Nephron (organoid): Measurements from ENCODE around the gene AKAP9.
"Not testable (repeated sequence)": the region's sequence is repeated elsewhere in the genome, so short reads cannot be mapped to it uniquely, and the experiment has no call there.

Experiments used
- H3K27ac Mint-ChIP-seq, 3 experiments: 2 replicates each; pipeline ENCODE4 v1.8.0; 2020; ENCODE audit warnings: mixed read lengths in 3 of 3, mild to moderate bottlenecking in 2 of 3, moderate library complexity in 1 of 3
- H3K27me3 Mint-ChIP-seq: 2 replicates; pipeline ENCODE4 v1.8.0; 2021; ENCODE audit warnings: low read depth, mild to moderate bottlenecking, moderate library complexity, mixed read lengths
- H3K36me3 Mint-ChIP-seq: 2 replicates; pipeline ENCODE4 v1.8.0; 2020; ENCODE audit warnings: low read depth, mixed read lengths
- H3K4me1 Mint-ChIP-seq: 2 replicates; pipeline ENCODE4 v1.8.0; 2020; ENCODE audit warnings: mixed read lengths
- H3K4me3 Mint-ChIP-seq, 3 experiments: 2 replicates each; pipeline ENCODE4 v1.8.0; 2020; ENCODE audit warnings: mild to moderate bottlenecking in 3 of 3, mixed read lengths in 3 of 3, moderate library complexity in 2 of 3
- H3K9me3 Mint-ChIP-seq: 2 replicates; pipeline ENCODE4 v1.8.0; 2020; ENCODE audit warnings: mixed read lengths
- TF ChIP-seq, protein P1 (sequence below), 3 experiments: fragments of 200-600 bp; sonication (generic); IDR thresholded peaks; one replicate each; pipeline ENCODE4 v1.5.0; 2021; ENCODE audit warnings: antibody characterized with exemption in 3 of 3; ENCODE audit not compliant: unreplicated experiment in 3 of 3

Gene AKAP9

DNA sequence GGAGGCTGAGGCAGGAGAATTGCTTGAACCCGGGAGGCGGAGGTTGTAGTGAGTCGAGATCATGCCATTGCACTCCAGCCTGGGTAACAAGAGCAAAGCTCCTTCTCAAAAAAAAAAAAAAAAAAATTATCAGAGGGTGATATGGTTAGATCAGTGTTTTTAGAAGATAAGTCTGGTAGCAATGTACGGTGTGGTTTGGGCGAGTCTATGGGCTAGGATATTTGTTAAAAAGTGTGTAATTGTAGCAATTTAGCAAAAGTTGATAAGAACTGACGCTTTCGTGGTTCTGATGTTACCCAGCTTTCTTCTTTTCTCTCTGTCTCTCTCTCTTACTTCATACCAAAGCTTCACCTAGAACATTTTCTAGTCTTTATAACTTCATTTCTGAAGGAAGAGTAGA, 200.5 kb downstream of the AKAP9 start:
- Mint-ChIP-seq H3K4me3 (no peak overlapping the region), H3K4me1 (peaks cover 6% of the 10 kb centered on the region), H3K36me3 (no peaks in the 10 kb centered on the region), H3K27ac (no peak overlapping the region), H3K9me3 (peaks cover 11% of the 10 kb centered on the region), H3K27me3 (no peaks in the 10 kb centered on the region)
- TF ChIP-seq, protein P1, sequence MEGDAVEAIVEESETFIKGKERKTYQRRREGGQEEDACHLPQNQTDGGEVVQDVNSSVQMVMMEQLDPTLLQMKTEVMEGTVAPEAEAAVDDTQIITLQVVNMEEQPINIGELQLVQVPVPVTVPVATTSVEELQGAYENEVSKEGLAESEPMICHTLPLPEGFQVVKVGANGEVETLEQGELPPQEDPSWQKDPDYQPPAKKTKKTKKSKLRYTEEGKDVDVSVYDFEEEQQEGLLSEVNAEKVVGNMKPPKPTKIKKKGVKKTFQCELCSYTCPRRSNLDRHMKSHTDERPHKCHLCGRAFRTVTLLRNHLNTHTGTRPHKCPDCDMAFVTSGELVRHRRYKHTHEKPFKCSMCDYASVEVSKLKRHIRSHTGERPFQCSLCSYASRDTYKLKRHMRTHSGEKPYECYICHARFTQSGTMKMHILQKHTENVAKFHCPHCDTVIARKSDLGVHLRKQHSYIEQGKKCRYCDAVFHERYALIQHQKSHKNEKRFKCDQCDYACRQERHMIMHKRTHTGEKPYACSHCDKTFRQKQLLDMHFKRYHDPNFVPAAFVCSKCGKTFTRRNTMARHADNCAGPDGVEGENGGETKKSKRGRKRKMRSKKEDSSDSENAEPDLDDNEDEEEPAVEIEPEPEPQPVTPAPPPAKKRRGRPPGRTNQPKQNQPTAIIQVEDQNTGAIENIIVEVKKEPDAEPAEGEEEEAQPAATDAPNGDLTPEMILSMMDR (IDR thresholded peaks at IDR 0.05; ENCODE audit: unreplicated experiment in 3 of 3) = no peak

DNA sequence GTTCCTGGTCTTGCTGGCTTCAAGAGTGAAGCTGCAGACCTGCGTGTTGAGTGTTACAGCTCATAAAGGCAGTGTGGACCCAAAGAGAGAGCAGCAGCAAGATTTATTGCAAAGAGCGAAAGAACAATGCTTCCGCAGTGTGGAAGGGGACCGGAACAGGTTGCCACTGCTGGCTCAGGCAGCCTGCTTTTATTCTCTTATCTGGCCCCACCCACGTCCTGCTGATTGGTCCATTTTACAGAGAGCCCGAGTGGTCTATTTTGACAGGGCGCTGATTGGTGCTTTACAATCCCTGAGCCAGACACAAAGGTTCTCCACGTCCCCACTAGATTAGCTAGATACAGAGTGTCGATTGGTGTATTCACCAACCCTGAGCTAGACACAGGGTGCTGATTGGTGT, 202.1 kb downstream of the AKAP9 start:
- H3K36me3 Mint-ChIP-seq, H3K4me1 Mint-ChIP-seq, H3K4me3 Mint-ChIP-seq, H3K27ac Mint-ChIP-seq, H3K27me3 Mint-ChIP-seq: not testable (repeated sequence)
- peaks cover 11% of the 10 kb centered on the region for H3K9me3 Mint-ChIP-seq

DNA sequence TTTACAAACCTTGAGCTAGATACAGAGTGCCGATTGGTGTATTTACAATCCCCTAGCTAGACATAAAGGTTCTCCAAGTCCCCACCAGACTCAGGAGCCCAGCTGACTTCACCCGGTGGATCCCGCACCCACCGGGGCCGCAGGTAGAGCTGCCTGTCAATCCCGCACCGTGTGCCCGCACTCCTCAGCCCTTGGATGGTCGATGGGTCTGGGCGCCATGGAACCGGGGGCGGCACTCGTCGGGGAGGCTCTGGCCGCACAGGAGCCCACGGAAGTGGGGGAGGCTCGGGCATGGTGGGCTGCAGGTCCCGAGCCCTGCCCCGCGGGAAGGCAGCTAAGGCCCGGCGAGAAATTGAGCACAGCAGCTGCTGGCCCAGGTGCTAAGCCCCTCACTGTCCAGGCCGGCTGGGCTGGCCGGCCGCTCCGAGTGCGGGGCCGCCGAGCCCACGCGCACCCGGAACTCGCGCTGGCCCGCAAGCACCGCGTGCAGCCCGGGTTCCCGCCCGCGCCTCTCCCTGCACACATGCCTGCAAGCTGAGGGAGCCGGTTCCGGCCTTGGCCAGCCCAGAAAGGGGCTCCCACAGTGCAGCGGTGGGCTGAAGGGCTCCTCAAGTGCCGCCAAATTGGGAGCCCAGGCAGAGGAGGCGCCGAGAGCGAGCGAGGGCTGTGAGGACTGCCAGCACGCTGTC, 202.7 kb downstream of the AKAP9 start:
- H3K4me1 Mint-ChIP-seq, H3K27ac Mint-ChIP-seq, H3K4me3 Mint-ChIP-seq: not testable (repeated sequence)

DNA sequence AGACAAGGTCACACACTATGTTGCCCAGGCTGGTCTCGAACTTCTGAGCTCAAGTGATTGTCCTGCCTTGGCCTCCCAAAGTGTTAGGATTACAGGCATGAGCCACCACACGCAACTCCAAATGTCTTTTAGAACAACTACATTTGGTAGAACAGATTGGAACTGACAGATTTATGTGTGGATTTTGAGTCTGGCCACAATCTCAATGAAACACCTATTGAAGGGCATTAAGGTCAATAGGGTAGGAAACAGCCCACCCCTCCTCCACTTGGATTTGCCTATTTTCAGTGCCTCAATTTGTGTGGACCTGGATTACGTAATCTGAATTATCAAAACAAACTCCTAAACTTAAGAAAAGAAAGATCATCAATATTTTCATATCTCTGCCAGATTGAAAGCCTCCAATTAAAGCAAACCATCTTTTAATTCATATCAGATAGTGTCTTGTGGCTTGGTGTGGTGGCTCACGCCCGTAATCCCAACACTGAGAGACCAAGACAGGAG, 209.1 kb downstream of the AKAP9 start:
- H3K4me1 Mint-ChIP-seq = peaks cover 19% of the 10 kb centered on the region
- TF ChIP-seq, protein P1 (IDR thresholded peaks at IDR 0.05; ENCODE audit: unreplicated experiment in 3 of 3) = no peak
- no peaks in the 10 kb centered on the region for H3K9me3 Mint-ChIP-seq
- peaks cover 3% of the 10 kb centered on the region for H3K27me3 Mint-ChIP-seq
- no peak overlapping the region for H3K4me3 Mint-ChIP-seq
- no peak overlapping the region for H3K27ac Mint-ChIP-seq
- H3K36me3 Mint-ChIP-seq = no peaks in the 10 kb centered on the region

More for the DNA sequence above, 202.7 kb downstream of the AKAP9 start:
- H3K27me3 Mint-ChIP-seq, H3K36me3 Mint-ChIP-seq: not testable (repeated sequence)
- peaks cover 11% of the 10 kb centered on the region for H3K9me3 Mint-ChIP-seq

DNA sequence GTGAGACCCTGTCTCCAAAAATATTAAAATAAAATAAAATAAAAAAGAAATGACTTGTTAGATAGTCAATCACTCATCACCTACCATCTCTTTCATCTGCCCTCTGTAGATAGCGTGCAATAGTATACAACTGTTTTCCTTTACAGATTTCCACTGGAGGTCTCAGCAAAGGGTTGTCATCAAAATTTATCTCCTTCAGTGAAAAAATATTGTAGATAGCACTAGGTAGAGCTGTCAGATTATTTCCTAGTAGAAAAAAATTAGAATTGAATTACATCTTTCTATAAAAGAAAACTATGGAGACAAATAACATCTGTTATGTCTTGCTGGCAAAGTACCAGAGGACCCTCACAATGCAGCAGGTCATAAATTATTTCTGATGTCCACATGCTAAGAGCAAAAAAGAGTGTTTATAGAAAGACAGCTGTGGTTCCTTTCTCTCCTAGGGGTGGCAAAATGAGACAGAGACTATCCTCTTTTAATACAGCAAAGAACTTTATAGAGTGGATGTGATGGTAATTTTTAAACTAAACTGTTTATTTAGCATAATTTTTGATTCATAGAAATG, 209.9 kb downstream of the AKAP9 start:
- H3K9me3 Mint-ChIP-seq = no peaks in the 10 kb centered on the region
- H3K4me3 Mint-ChIP-seq = no peak overlapping the region
- TF ChIP-seq, protein P1 (IDR thresholded peaks at IDR 0.05; ENCODE audit: unreplicated experiment in 3 of 3) = no peak
- peak overlapping the region; percentile 30 to 78 (median 56) for H3K27ac Mint-ChIP-seq
- peaks cover 22% of the 10 kb centered on the region for H3K4me1 Mint-ChIP-seq
- no peaks in the 10 kb centered on the region for H3K36me3 Mint-ChIP-seq
- H3K27me3 Mint-ChIP-seq = peaks cover 3% of the 10 kb centered on the region

DNA sequence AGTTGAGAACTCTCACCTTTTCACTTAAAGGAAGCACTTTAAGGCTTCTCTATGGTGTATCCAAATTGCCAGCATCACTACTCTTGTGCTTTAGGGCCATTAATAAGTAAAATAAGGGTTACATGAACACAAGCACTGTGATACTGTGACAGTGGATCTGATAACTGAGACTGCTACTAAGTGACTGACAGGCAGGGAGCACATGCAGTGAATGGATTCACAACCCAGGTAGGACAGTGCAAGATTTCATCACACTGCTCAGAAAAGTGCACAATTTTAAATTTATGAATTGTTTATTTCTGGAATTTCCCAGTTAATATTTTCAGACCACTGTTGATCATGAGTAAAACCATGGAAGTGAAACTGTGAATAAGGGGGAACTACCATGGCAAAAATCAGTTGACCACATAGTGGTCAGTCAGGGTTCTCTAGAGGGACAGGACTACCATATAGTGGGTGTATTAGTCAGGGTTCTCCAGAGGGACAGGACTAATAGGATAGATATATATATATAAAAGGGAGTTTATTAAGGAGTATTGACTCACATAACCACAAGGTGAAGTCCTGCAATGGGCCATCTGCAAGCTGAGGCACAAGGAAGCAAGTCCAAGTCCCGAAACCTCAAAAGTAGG, 214.6 kb downstream of the AKAP9 start:
- H3K36me3 Mint-ChIP-seq = no peaks in the 10 kb centered on the region

More for the DNA sequence above, 214.6 kb downstream of the AKAP9 start:
- no peak overlapping the region for H3K27ac Mint-ChIP-seq
- no peaks in the 10 kb centered on the region for H3K27me3 Mint-ChIP-seq
- peaks cover 18% of the 10 kb centered on the region for H3K4me1 Mint-ChIP-seq
- H3K9me3 Mint-ChIP-seq = no peaks in the 10 kb centered on the region
- TF ChIP-seq, protein P1 (IDR thresholded peaks at IDR 0.05; ENCODE audit: unreplicated experiment in 3 of 3) = no peak
- no peak overlapping the region for H3K4me3 Mint-ChIP-seq
